HEK293 (cell line): ENCODE data around the gene CD8A.

Experiments used
- CTCF ChIA-PET: fragments of 350-600 bp; formaldehyde crosslinking; extraction: SDS; loops from one replicate; lab custom pipeline; 2021; ENCODE audit warnings: antibody characterized with exemption; lab: Yijun Ruan, JAX
- POLR2A ChIA-PET: fragments of 300-600 bp; formaldehyde crosslinking; extraction: SDS; loops from one replicate; lab custom pipeline; 2020; ENCODE audit warnings: antibody characterized with exemption, inconsistent platforms; lab: Yijun Ruan, JAX
- H3K27ac ChIP-seq: fragments of 200-500 bp; sonication (Bioruptor generic); 2 replicates; pipeline ENCODE4 v1.5.1; 2014; ENCODE audit warnings: low read depth, low read length, control low read depth, inconsistent platforms; ENCODE audit errors: extremely low read depth
- H3K36me3 ChIP-seq, 2 experiments: fragments of 200-500 bp in 1 of 2; sonication (Bioruptor generic) in 1 of 2; 1 replicate in 1 of 2; 2 replicates in 1 of 2; pipeline ENCODE4 v1.5.1; 2014 to 2017; ENCODE audit warnings: inconsistent platforms in 2 of 2, low read length in 2 of 2; ENCODE audit not compliant: control insufficient read depth in 2 of 2, insufficient read depth in 1 of 2
- H3K4me1 ChIP-seq: fragments of 200-500 bp; sonication (Bioruptor generic); 2 replicates; pipeline ENCODE4 v1.5.1; 2014; ENCODE audit warnings: mild to moderate bottlenecking, low read length, inconsistent platforms; ENCODE audit not compliant: control insufficient read depth, insufficient read depth
- H3K4me3 ChIP-seq: 2 replicates; pipeline ENCODE4 v1.5.1; 2011; ENCODE audit warnings: low read depth, mild to moderate bottlenecking, control low read depth, low read length, moderate library complexity
- H3K9me3 ChIP-seq: fragments of 200-500 bp; sonication (Bioruptor generic); 2 replicates; pipeline ENCODE4 v1.5.1; 2014; ENCODE audit warnings: low read depth, low read length, inconsistent platforms; ENCODE audit not compliant: control insufficient read depth, insufficient read depth
- AEBP2 ChIP-seq: fragments of 450-650 bp; formaldehyde crosslinking; IDR thresholded peaks from 2 replicates; pipeline ENCODE4 v1.5.1; 2016; ENCODE audit warnings: missing biosample characterization, missing genetic modification characterization, borderline replicate concordance
- BCL11B ChIP-seq: fragments of 450-650 bp; formaldehyde crosslinking; IDR thresholded peaks from 2 replicates; pipeline ENCODE4 v1.5.1; 2016; ENCODE audit warnings: low read depth, missing biosample characterization, missing genetic modification characterization
- GLIS2 ChIP-seq: fragments of 450-650 bp; formaldehyde crosslinking; IDR thresholded peaks from 2 replicates; pipeline ENCODE4 v1.5.1; 2016; ENCODE audit warnings: missing biosample characterization, missing genetic modification characterization
- HOXA7 ChIP-seq: sonication (generic); formaldehyde crosslinking; IDR thresholded peaks from 2 replicates; pipeline ENCODE4 v1.8.1; 2022; ENCODE audit warnings: missing genetic modification reagents, borderline replicate concordance
- HOXD13 ChIP-seq: sonication (generic); formaldehyde crosslinking; IDR thresholded peaks from 2 replicates; pipeline ENCODE4 v1.8.0; 2022; ENCODE audit warnings: missing genetic modification reagents, borderline replicate concordance
- INSM2 ChIP-seq: fragments of 450-650 bp; formaldehyde crosslinking; IDR thresholded peaks from 2 replicates; pipeline ENCODE4 v1.5.1; 2016; ENCODE audit warnings: missing biosample characterization, missing genetic modification characterization
- KLF1 ChIP-seq: fragments of 450-650 bp; formaldehyde crosslinking; IDR thresholded peaks from 2 replicates; pipeline ENCODE4 v1.5.1; 2016; ENCODE audit warnings: missing biosample characterization, missing genetic modification characterization
- KLF7 ChIP-seq: fragments of 450-650 bp; formaldehyde crosslinking; IDR thresholded peaks from 2 replicates; pipeline ENCODE4 v1.5.1; 2016; ENCODE audit warnings: missing biosample characterization, missing genetic modification characterization, borderline replicate concordance
- KLF8 ChIP-seq: fragments of 450-650 bp; formaldehyde crosslinking; IDR thresholded peaks from 2 replicates; pipeline ENCODE4 v1.5.1; 2016; ENCODE audit warnings: missing biosample characterization, missing genetic modification characterization
- SCRT2 ChIP-seq: fragments of 450-650 bp; formaldehyde crosslinking; IDR thresholded peaks from 2 replicates; pipeline ENCODE4 v1.5.1; 2016; ENCODE audit warnings: missing biosample characterization, missing genetic modification characterization
- YY2 ChIP-seq: fragments of 450-650 bp; formaldehyde crosslinking; IDR thresholded peaks from 2 replicates; pipeline ENCODE4 v1.5.1; 2016; ENCODE audit warnings: missing biosample characterization, missing genetic modification characterization
- ZFP69B ChIP-seq: fragments of 450-650 bp; formaldehyde crosslinking; IDR thresholded peaks from 2 replicates; pipeline ENCODE4 v1.5.1; 2016; ENCODE audit warnings: missing biosample characterization, missing genetic modification characterization
- ZNF10 ChIP-seq: fragments of 450-650 bp; formaldehyde crosslinking; IDR thresholded peaks from 2 replicates; pipeline ENCODE4 v1.5.1; 2017; ENCODE audit warnings: missing biosample characterization, missing genetic modification characterization
- ZNF155 ChIP-seq: fragments of 450-650 bp; formaldehyde crosslinking; IDR thresholded peaks from 2 replicates; pipeline ENCODE4 v1.5.1; 2016; ENCODE audit warnings: missing biosample characterization, missing genetic modification characterization
- ZNF169 ChIP-seq: fragments of 450-650 bp; formaldehyde crosslinking; IDR thresholded peaks from 2 replicates; pipeline ENCODE4 v1.5.1; 2016; ENCODE audit warnings: missing biosample characterization, missing genetic modification characterization
- ZNF223 ChIP-seq: fragments of 450-650 bp; formaldehyde crosslinking; IDR thresholded peaks from 2 replicates; pipeline ENCODE4 v1.5.1; 2016; ENCODE audit warnings: missing biosample characterization, missing genetic modification characterization
- ZNF24 ChIP-seq: fragments of 450-650 bp; formaldehyde crosslinking; IDR thresholded peaks from 2 replicates; pipeline ENCODE4 v1.5.1; 2016; ENCODE audit warnings: missing biosample characterization, missing genetic modification characterization
- ZNF26 ChIP-seq: fragments of 450-650 bp; formaldehyde crosslinking; IDR thresholded peaks from 2 replicates; pipeline ENCODE4 v1.5.1; 2016; ENCODE audit warnings: missing biosample characterization, missing genetic modification characterization
- ZNF423 ChIP-seq: fragments of 450-650 bp; formaldehyde crosslinking; IDR thresholded peaks from 2 replicates; pipeline ENCODE4 v1.5.1; 2016; ENCODE audit warnings: missing biosample characterization, missing genetic modification characterization
- ZNF426 ChIP-seq: fragments of 450-650 bp; formaldehyde crosslinking; IDR thresholded peaks from 2 replicates; pipeline ENCODE4 v1.5.1; 2017; ENCODE audit warnings: missing biosample characterization, missing genetic modification characterization, mild to moderate bottlenecking, inconsistent platforms, moderate library complexity
- ZNF513 ChIP-seq: fragments of 450-650 bp; IDR thresholded peaks from 2 replicates; pipeline ENCODE4 v1.5.1; 2018; ENCODE audit warnings: missing biosample characterization, missing genetic modification characterization
- ZNF529 ChIP-seq: fragments of 450-650 bp; formaldehyde crosslinking; IDR thresholded peaks from 2 replicates; pipeline ENCODE4 v1.5.1; 2017; ENCODE audit warnings: missing genetic modification characterization, missing biosample characterization; ENCODE audit not compliant: insufficient replicate concordance
- ZNF585B ChIP-seq: fragments of 450-650 bp; formaldehyde crosslinking; IDR thresholded peaks from 2 replicates; pipeline ENCODE4 v1.5.1; 2016; ENCODE audit warnings: missing biosample characterization, missing genetic modification characterization
- ZNF621 ChIP-seq: fragments of 450-650 bp; formaldehyde crosslinking; IDR thresholded peaks from 2 replicates; pipeline ENCODE4 v1.5.1; 2017; ENCODE audit warnings: missing biosample characterization, missing genetic modification characterization
- ZNF629 ChIP-seq: fragments of 450-650 bp; formaldehyde crosslinking; IDR thresholded peaks from 2 replicates; pipeline ENCODE4 v1.5.1; 2017; ENCODE audit warnings: missing biosample characterization, missing genetic modification characterization
- ZNF677 ChIP-seq: fragments of 450-650 bp; IDR thresholded peaks from 2 replicates; pipeline ENCODE4 v1.5.0; 2018; ENCODE audit warnings: missing biosample characterization, mild to moderate bottlenecking, missing genetic modification characterization, moderate library complexity
- ZNF701 ChIP-seq: fragments of 450-650 bp; formaldehyde crosslinking; IDR thresholded peaks from 2 replicates; pipeline ENCODE4 v1.5.1; 2016; ENCODE audit warnings: missing biosample characterization, missing genetic modification characterization
- ZNF747 ChIP-seq: fragments of 450-650 bp; formaldehyde crosslinking; IDR thresholded peaks from 2 replicates; pipeline ENCODE4 v1.5.1; 2016; ENCODE audit warnings: missing biosample characterization, missing genetic modification characterization
- ZNF776 ChIP-seq: fragments of 450-650 bp; formaldehyde crosslinking; IDR thresholded peaks from 2 replicates; pipeline ENCODE4 v1.5.0; 2017; ENCODE audit warnings: missing biosample characterization, missing genetic modification characterization, borderline replicate concordance

Gene CD8A

GRCh38 chr2:86794861-86795260, 4.1 kb upstream of the CD8A start:
- CTCF ChIA-PET: no interaction called here
- no peak overlapping the region for H3K4me3 ChIP-seq
- H3K4me1 ChIP-seq: no peaks in the 10 kb centered on the region
- H3K9me3 ChIP-seq: no peaks in the 10 kb centered on the region
- no peak for TF ChIP-seq KLF8
- TF ChIP-seq ZNF10: no peak
- TF ChIP-seq ZNF513: no peak
- TF ChIP-seq ZNF26 (tag by site-specific recombination): no peak
- no peak for TF ChIP-seq ZNF701 (tag by site-specific recombination)
- TF ChIP-seq ZNF629 (tag by site-specific recombination): no peak
- H3K36me3 ChIP-seq: no peaks in the 10 kb centered on the region; a peak in 1 of 3 replicates
- POLR2A ChIA-PET: no interaction called here
- no peak overlapping the region for H3K27ac ChIP-seq

GRCh38 chr2:86793752-86794151, 3.0 kb upstream of the CD8A start:
- H3K36me3 ChIP-seq: no peaks in the 10 kb centered on the region; a peak in 1 of 3 replicates
- TF ChIP-seq ZNF776 (tag by site-specific recombination) (no peak), AEBP2 (tag by site-specific recombination) (no peak), HOXD13 (CRISPR knock-in tag) (no peak), GLIS2 (tag by site-specific recombination) (no peak), ZNF529 (tag by site-specific recombination) (no peak), ZNF24 (tag by site-specific recombination) (no peak), BCL11B (tag by site-specific recombination) (no peak), KLF1 (tag by site-specific recombination) (no peak), ZNF169 (tag by site-specific recombination) (no peak), ZNF585B (tag by site-specific recombination) (no peak), HOXA7 (CRISPR knock-in tag) (no peak), SCRT2 (tag by site-specific recombination) (no peak), ZNF677 (no peak), ZNF155 (tag by site-specific recombination) (no peak)
- ChIA-PET POLR2A (interaction anchor here (0.6 kb wide), 1 partner anchor 184 kb away, joined by 3 read pairs; no protein-coding TSS in a partner anchor), CTCF (no interaction called here)
- H3K27ac ChIP-seq: no peak overlapping the region
- H3K4me3 ChIP-seq: no peak overlapping the region
- H3K9me3 ChIP-seq: no peaks in the 10 kb centered on the region
- H3K4me1 ChIP-seq: no peaks in the 10 kb centered on the region

GRCh38 chr2:86791573-86791972, 860 bp upstream of the CD8A start:
- ChIA-PET CTCF (interaction anchor here (0.9 kb wide), 1 partner anchor 8 kb away, joined by 3 read pairs; no protein-coding TSS in a partner anchor), POLR2A (no interaction called here)
- Histone ChIP-seq H3K27ac (no peak overlapping the region), H3K4me3 (no peak overlapping the region), H3K36me3 (no peaks in the 10 kb centered on the region), H3K4me1 (no peaks in the 10 kb centered on the region), H3K9me3 (no peaks in the 10 kb centered on the region)
- TF ChIP-seq YY2 (tag by site-specific recombination) (no peak), ZNF747 (tag by site-specific recombination) (no peak), ZNF10 (no peak), ZFP69B (tag by site-specific recombination) (no peak), ZNF426 (tag by site-specific recombination) (no peak), ZNF223 (tag by site-specific recombination) (no peak), ZNF423 (tag by site-specific recombination) (no peak), KLF7 (tag by site-specific recombination) (no peak), ZNF621 (tag by site-specific recombination) (no peak), INSM2 (tag by site-specific recombination) (no peak)
